Measurements from ENCODE around the gene SLCO1B3. TPM values are rescaled to one million over a fixed set of nuclear protein-coding genes. Genes with fewer than 3 reads are reported as not detected.

The SLCO1B3 gene
- total and polyA plus RNA-seq, 9 of the 15 experiments (the other 6 are each of a cell fraction or from before 2014, with no cell fraction given), result not detected

DNA sequence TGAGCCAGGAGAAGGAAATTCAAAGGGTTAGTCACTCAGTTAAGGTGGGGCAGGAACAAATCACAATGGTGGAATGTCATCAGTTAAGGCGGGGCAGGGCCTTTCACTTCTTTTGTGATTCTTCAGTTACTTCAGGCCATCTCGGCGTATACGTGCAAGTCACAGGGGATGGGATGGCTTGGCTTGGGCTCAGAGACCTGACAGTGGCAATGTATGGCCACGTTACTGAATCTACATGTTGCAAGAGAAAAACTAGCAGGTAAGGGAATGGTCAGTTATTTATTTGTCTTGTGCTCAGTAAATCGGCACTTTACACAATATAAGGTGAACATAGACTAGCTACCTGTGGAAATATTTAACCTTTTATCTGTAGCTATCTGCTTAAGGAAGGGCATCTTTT is 11.9 kb downstream of the SLCO1B3 start (continued):
- TF ChIP-seq BCLAF1 (IDR thresholded peaks at IDR 0.05; ENCODE audit: borderline replicate concordance in 1 of 2, control insufficient read depth in 1 of 2, low read depth in 2 of 2, low read length in 1 of 2), result no peak
- no peak for TF ChIP-seq E2F5 (CRISPR knock-in tag; IDR thresholded peaks at IDR 0.05)
- TF ChIP-seq OTX1 (CRISPR knock-in tag; IDR thresholded peaks at IDR 0.05), result no peak
- TF ChIP-seq CBFA2T2 (conservative IDR thresholded peaks at IDR 0.05), result no peak
- no peak for TF ChIP-seq SRSF9 (IDR thresholded peaks at IDR 0.05; ENCODE audit: borderline replicate concordance, low read depth, low read length)
- TF ChIP-seq RHOXF2B (CRISPR knock-in tag; conservative IDR thresholded peaks at IDR 0.05), result no peak
- TF ChIP-seq, protein P1, sequence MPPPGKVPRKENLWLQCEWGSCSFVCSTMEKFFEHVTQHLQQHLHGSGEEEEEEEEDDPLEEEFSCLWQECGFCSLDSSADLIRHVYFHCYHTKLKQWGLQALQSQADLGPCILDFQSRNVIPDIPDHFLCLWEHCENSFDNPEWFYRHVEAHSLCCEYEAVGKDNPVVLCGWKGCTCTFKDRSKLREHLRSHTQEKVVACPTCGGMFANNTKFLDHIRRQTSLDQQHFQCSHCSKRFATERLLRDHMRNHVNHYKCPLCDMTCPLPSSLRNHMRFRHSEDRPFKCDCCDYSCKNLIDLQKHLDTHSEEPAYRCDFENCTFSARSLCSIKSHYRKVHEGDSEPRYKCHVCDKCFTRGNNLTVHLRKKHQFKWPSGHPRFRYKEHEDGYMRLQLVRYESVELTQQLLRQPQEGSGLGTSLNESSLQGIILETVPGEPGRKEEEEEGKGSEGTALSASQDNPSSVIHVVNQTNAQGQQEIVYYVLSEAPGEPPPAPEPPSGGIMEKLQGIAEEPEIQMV (tag; conservative IDR thresholded peaks at IDR 0.05; ENCODE audit: low read depth), result no peak
